Thyroid gland (tissue), 4 donors: Measurements from ENCODE around the gene FAM174A.

Experiments
- CTCF ChIP-seq, 6 experiments: fragments of 200-600 bp in 3 of 6; fragments of 450-650 bp in 3 of 6; sonication (generic) in 3 of 6; IDR thresholded peaks; one replicate each; pipeline ENCODE4 v1.5.1; 2016 to 2019; ENCODE audit warnings: antibody characterized with exemption in 6 of 6, mild to moderate bottlenecking in 2 of 6, inconsistent platforms in 1 of 6, moderate library complexity in 1 of 6
- POLR2A ChIP-seq, 2 donors: fragments of 450-650 bp; IDR thresholded peaks; one replicate each; pipeline ENCODE4 v1.6.1; 2017; ENCODE audit warnings: antibody characterized with exemption in 2 of 2, mild to moderate bottlenecking in 2 of 2, moderate library complexity in 1 of 2

GRCh38 chr5:100502684-100503083 lies 32.5 kb upstream of the FAM174A start:
- TF ChIP-seq CTCF (IDR thresholded peaks at IDR 0.05): no peak
- no peak for TF ChIP-seq POLR2A (IDR thresholded peaks at IDR 0.05)
